ENCODE data around the gene NDUFAF8. TPM values are rescaled to one million over a fixed set of nuclear protein-coding genes. Genes with fewer than 3 reads are reported as not detected.

The NDUFAF8 gene
- total RNA-seq: 10 to 100 TPM; 27.4 to 43.1 TPM

GRCh38 chr17:81238815-81239713, at the start of gene NDUFAF8, which contains the start of gene TEPSIN:
Gene NDUFAF8, plus strand, starts transcription at chr17:81239318. Its CDS starts 46 bp downstream, at chr17:81239364.
Gene TEPSIN, minus strand, starts transcription at chr17:81239055. Its CDS starts 22 bp downstream, at chr17:81239033.
- H3K27me3 ChIP-seq (replicated peaks; ENCODE audit: insufficient read depth): no peaks in the 10 kb centered on the region

GRCh38 chr17:81189670-81190530, 49.2 kb upstream of the NDUFAF8 start:
- 78% methylated on average over 25 of the region's 27 CpGs for WGBS
- Histone ChIP-seq H3K36me3 (no peaks in the 10 kb centered on the region), H3K9me3 (no peaks in the 10 kb centered on the region), H3K4me3 (no peak overlapping the region), H3K27ac (no peak overlapping the region), H3K4me1 (replicated peaks) (no peaks in the 10 kb centered on the region), H3K27me3 (replicated peaks; ENCODE audit: insufficient read depth) (no peaks in the 10 kb centered on the region)
- DNase-seq (ENCODE audit: low spot score): no peak
- peak in 1 of 4 experiments; percentile 10 for TF ChIP-seq CTCF (IDR thresholded peaks at IDR 0.05)
- TF ChIP-seq POLR2A (IDR thresholded peaks at IDR 0.05): no peak
- no peak for TF ChIP-seq POLR2AphosphoS5 (IDR thresholded peaks at IDR 0.05)
- intact Hi-C loops (cut with DNase I): no loop called here

More at GRCh38 chr17:81238815-81239713, at the start of gene NDUFAF8, which contains the start of gene TEPSIN:
- peak within 1 kb of the TSS; percentile 87 to 98 for H3K4me3 ChIP-seq
- no peaks in the 10 kb centered on the region for H3K36me3 ChIP-seq
- WGBS: under 1% methylated on average over 68 of the region's 100 CpGs
- H3K4me1 ChIP-seq (replicated peaks): peaks cover 7% of the 10 kb centered on the region
- no peaks in the 10 kb centered on the region for H3K9me3 ChIP-seq
- intact Hi-C loops (cut with DNase I): no loop called here
- peak; percentile 99 for DNase-seq (ENCODE audit: low spot score)
- TF ChIP-seq CTCF (IDR thresholded peaks at IDR 0.05): peak in 3 of 4 experiments; percentile 11 to 55 (median 34)
- peak; percentile 93 for TF ChIP-seq POLR2AphosphoS5 (IDR thresholded peaks at IDR 0.05)
- peak; percentile 40 for TF ChIP-seq POLR2A (IDR thresholded peaks at IDR 0.05)
- peak within 1 kb of the TSS; percentile 75 to 76 for H3K27ac ChIP-seq

- no peak overlapping the region for H3K4me3 ChIP-seq
- 92% methylated on average over 28 of the region's 28 CpGs for WGBS
- no peaks in the 10 kb centered on the region for H3K27me3 ChIP-seq (replicated peaks; ENCODE audit: insufficient read depth)
- H3K9me3 ChIP-seq: no peaks in the 10 kb centered on the region
- H3K36me3 ChIP-seq: no peaks in the 10 kb centered on the region
- no peak overlapping the region for H3K27ac ChIP-seq
- no peak for TF ChIP-seq POLR2AphosphoS5 (IDR thresholded peaks at IDR 0.05)
- no peak for TF ChIP-seq POLR2A (IDR thresholded peaks at IDR 0.05)
- TF ChIP-seq CTCF (IDR thresholded peaks at IDR 0.05): no peak
- H3K4me1 ChIP-seq (replicated peaks): no peaks in the 10 kb centered on the region
- DNase-seq (ENCODE audit: low spot score): no peak
- intact Hi-C loops (cut with DNase I): no loop called here
Observed at GRCh38 chr17:81190591-81190990, 48.5 kb upstream of the NDUFAF8 start.

- intact Hi-C loops (cut with DNase I): no loop called here
- TF ChIP-seq CTCF (IDR thresholded peaks at IDR 0.05) (no peak), POLR2A (IDR thresholded peaks at IDR 0.05) (no peak), POLR2AphosphoS5 (IDR thresholded peaks at IDR 0.05) (no peak)
- Histone ChIP-seq H3K27me3 (replicated peaks; ENCODE audit: insufficient read depth) (no peaks in the 10 kb centered on the region), H3K9me3 (no peaks in the 10 kb centered on the region), H3K27ac (no peak overlapping the region), H3K4me1 (replicated peaks) (no peaks in the 10 kb centered on the region), H3K36me3 (no peaks in the 10 kb centered on the region), H3K4me3 (no peak overlapping the region)
- WGBS: 89% methylated on average over 20 of the region's 20 CpGs
- no peak for DNase-seq (ENCODE audit: low spot score)
Observed at GRCh38 chr17:81191116-81191515, 48.0 kb upstream of the NDUFAF8 start.

Data from prostate gland (tissue), 2 donors.